Mesothelial cell of epicardium (in vitro differentiated cells): ENCODE data around the gene ABCA1. TPM values are rescaled to one million over a fixed set of nuclear protein-coding genes. Genes with fewer than 3 reads are reported as not detected.
"Not testable (repeated sequence)": the region's sequence is repeated elsewhere in the genome, so short reads cannot be mapped to it uniquely, and the experiment has no call there.

ENCODE experiments used
- DNase-seq, 2 experiments: peaks; one replicate each; pipeline ENCODE4 v3.0.0; 2021; ENCODE audit warnings: low spot score in 2 of 2; ENCODE audit not compliant: unreplicated experiment in 2 of 2
- H3K27ac Mint-ChIP-seq: 2 replicates; pipeline ENCODE4 v1.8.0; 2021; ENCODE audit warnings: mixed read lengths
- H3K27me3 Mint-ChIP-seq: 2 replicates; pipeline ENCODE4 v1.8.0; 2021; ENCODE audit warnings: low read depth, mixed read lengths
- H3K36me3 Mint-ChIP-seq: 2 replicates; pipeline ENCODE4 v1.8.0; 2021; ENCODE audit warnings: mixed read lengths
- H3K4me1 Mint-ChIP-seq: 2 replicates; pipeline ENCODE4 v1.8.0; 2021; ENCODE audit warnings: mixed read lengths
- H3K4me3 Mint-ChIP-seq: 2 replicates; pipeline ENCODE4 v1.8.0; 2021; ENCODE audit warnings: mild to moderate bottlenecking, moderate library complexity, mixed read lengths
- H3K9me3 Mint-ChIP-seq: 2 replicates; pipeline ENCODE4 v1.8.0; 2021; ENCODE audit warnings: mixed read lengths
- CTCF ChIP-seq: fragments of 200-600 bp; sonication (generic); IDR thresholded peaks from one replicate; pipeline ENCODE4 v1.5.0; 2021; ENCODE audit warnings: antibody characterized with exemption; ENCODE audit not compliant: unreplicated experiment
- total RNA-seq: library from RNA; stranded (reverse); gene quantifications from 3 replicates; pipeline ENCODE4 v1.2.1, GENCODE V29; 2021

Gene ABCA1
- total RNA-seq, 1 donor from 2014 or later: 39.9 TPM

- no peak for DNase-seq
- Mint-ChIP-seq H3K9me3 (no peaks in the 10 kb centered on the region), H3K27me3 (no peaks in the 10 kb centered on the region), H3K4me3 (no peak overlapping the region), H3K27ac (no peak overlapping the region), H3K4me1 (peaks cover 7% of the 10 kb centered on the region), H3K36me3 (peaks cover 23% of the 10 kb centered on the region)
- no peak for TF ChIP-seq CTCF
These were observed 153.0 kb downstream of the ABCA1 start for GRCh38 chr9:104774831-104775573.

- H3K27me3 Mint-ChIP-seq: no peaks in the 10 kb centered on the region
- DNase-seq: no peak
- H3K4me3 Mint-ChIP-seq: no peak overlapping the region
- peaks cover 23% of the 10 kb centered on the region for H3K36me3 Mint-ChIP-seq
- H3K27ac Mint-ChIP-seq: peak overlapping the region; percentile 14
- peaks cover 7% of the 10 kb centered on the region for H3K4me1 Mint-ChIP-seq
- H3K9me3 Mint-ChIP-seq: no peaks in the 10 kb centered on the region
- TF ChIP-seq CTCF: no peak
These were observed 153.8 kb downstream of the ABCA1 start for GRCh38 chr9:104774132-104774531.

GRCh38 chr9:104772714-104773510 is 155.0 kb downstream of the ABCA1 start:
- TF ChIP-seq CTCF: no peak
- DNase-seq: no peak
- Mint-ChIP-seq H3K27me3 (no peaks in the 10 kb centered on the region), H3K36me3 (peaks cover 19% of the 10 kb centered on the region), H3K27ac (no peak overlapping the region), H3K4me1 (peaks cover 7% of the 10 kb centered on the region), H3K9me3 (no peaks in the 10 kb centered on the region), H3K4me3 (no peak overlapping the region)

GRCh38 chr9:104769655-104770054 is 158.3 kb downstream of the ABCA1 start:
- Mint-ChIP-seq H3K9me3 (no peaks in the 10 kb centered on the region), H3K36me3 (peaks cover 17% of the 10 kb centered on the region), H3K4me1 (peaks cover 17% of the 10 kb centered on the region), H3K27me3 (no peaks in the 10 kb centered on the region), H3K4me3 (no peak overlapping the region), H3K27ac (no peak overlapping the region)
- no peak for DNase-seq
- no peak for TF ChIP-seq CTCF

- H3K9me3 Mint-ChIP-seq, DNase-seq, H3K27me3 Mint-ChIP-seq, H3K27ac Mint-ChIP-seq, H3K4me3 Mint-ChIP-seq: not testable (repeated sequence)
- Mint-ChIP-seq H3K36me3 (peaks cover 17% of the 10 kb centered on the region), H3K4me1 (peaks cover 17% of the 10 kb centered on the region)
These were observed 158.9 kb downstream of the ABCA1 start for GRCh38 chr9:104769029-104769428.

- Mint-ChIP-seq H3K4me3 (no peak overlapping the region), H3K4me1 (peaks cover 10% of the 10 kb centered on the region), H3K9me3 (no peaks in the 10 kb centered on the region), H3K27ac (no peak overlapping the region), H3K27me3 (no peaks in the 10 kb centered on the region), H3K36me3 (peaks cover 15% of the 10 kb centered on the region)
- no peak for DNase-seq
- no peak for TF ChIP-seq CTCF
These were observed 160.4 kb downstream of the ABCA1 start for GRCh38 chr9:104767507-104767906.
